ENCODE measurements around the gene BCAS1. TPM values are rescaled to one million over a fixed set of nuclear protein-coding genes. Genes with fewer than 3 reads are reported as not detected.
A peak's percentile ranks its signal among the peaks of the same experiment; 100 is the strongest.

The BCAS1 gene
- total RNA-seq, 1 experiment from 2014 or later = 0.16 TPM

DNA sequence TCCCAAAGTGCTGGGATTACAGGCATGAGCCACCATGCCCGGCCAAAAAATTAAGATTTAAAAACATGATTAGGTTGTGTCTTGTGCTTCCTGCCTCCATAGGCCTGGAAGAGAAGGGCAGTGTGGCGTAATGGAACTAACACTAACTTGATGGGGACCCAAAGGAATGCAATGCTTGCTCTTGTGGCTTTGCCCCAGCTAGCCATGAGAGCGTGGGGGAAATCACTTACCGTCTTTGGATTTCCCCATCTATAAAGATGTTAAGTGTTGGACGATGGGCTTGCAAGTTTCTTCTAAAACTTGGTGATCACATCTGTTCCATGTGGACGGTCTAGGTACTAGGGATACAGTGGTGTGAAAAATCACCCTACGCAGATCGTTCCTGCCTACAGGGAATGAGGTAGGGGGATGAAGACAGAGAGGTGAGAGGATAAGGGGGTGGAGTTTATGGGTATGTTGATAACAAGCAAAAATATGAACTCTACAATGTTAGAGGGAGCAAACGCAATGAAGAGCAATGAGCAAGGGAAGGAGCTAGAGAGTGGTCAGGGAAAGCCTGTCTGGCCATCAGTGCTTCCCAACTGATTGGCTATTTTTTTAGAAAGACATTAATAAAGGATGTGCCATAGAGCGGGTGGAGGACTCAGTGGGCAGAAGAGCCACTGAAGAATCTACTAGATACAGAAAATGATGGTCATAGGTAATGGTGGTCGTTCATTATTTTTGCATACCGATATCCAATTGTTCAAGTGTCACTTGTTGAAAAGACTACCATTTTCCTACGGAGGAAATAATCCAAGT, 165.2 kb downstream of the BCAS1 start:
- Histone ChIP-seq H3K4me3 (no peak overlapping the region), H3K27ac (no peak overlapping the region), H3K4me1 (peaks cover 43% of the 10 kb centered on the region), H3K27me3 (no peaks in the 10 kb centered on the region), H3K9me3 (replicated peaks) (no peaks in the 10 kb centered on the region), H3K36me3 (no peaks in the 10 kb centered on the region)
- no peak for DNase-seq

DNA sequence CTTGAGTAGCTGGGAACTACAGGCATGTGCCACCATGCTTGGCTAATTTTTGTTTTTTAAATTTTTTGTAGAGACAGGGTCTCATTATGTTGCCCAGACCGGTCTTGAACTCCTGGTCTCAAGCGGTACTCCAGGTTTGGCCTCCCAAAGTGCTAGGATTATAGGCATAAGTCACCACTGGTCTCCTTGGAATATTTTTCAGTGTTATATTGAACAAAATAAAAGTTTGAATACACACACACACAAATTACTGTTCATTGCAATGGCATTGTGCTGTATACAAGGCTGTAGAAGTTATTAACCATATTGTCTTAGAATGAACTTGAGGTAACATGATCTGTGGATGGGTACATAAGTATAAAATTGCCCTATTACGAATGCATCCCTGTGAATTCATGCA, 166.1 kb downstream of the BCAS1 start:
- Histone ChIP-seq H3K27me3 (no peaks in the 10 kb centered on the region), H3K4me1 (peaks cover 48% of the 10 kb centered on the region), H3K9me3 (replicated peaks) (no peaks in the 10 kb centered on the region), H3K27ac (no peak overlapping the region), H3K36me3 (no peaks in the 10 kb centered on the region), H3K4me3 (no peak overlapping the region)
- no peak for DNase-seq

DNA sequence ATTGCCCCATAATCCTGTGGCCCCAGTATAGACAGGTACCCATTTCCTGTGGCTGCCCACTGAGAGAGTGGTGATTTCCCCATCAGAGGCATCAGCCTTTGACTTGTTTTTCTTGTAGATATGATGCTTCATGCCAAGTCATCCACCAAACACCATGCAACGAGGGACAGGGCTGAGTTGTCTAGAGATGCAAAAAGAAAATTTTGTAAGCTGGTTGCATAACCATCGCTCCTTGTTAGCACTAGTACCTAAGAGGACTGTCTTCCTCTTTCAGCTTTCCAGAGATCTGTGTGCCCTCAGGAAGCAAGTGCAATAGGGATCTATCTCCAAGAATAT, 166.8 kb downstream of the BCAS1 start:
- Histone ChIP-seq H3K27me3 (no peaks in the 10 kb centered on the region), H3K4me3 (no peak overlapping the region), H3K9me3 (replicated peaks) (no peaks in the 10 kb centered on the region), H3K4me1 (peaks cover 51% of the 10 kb centered on the region), H3K27ac (no peak overlapping the region), H3K36me3 (no peaks in the 10 kb centered on the region)
- no peak for DNase-seq

DNA sequence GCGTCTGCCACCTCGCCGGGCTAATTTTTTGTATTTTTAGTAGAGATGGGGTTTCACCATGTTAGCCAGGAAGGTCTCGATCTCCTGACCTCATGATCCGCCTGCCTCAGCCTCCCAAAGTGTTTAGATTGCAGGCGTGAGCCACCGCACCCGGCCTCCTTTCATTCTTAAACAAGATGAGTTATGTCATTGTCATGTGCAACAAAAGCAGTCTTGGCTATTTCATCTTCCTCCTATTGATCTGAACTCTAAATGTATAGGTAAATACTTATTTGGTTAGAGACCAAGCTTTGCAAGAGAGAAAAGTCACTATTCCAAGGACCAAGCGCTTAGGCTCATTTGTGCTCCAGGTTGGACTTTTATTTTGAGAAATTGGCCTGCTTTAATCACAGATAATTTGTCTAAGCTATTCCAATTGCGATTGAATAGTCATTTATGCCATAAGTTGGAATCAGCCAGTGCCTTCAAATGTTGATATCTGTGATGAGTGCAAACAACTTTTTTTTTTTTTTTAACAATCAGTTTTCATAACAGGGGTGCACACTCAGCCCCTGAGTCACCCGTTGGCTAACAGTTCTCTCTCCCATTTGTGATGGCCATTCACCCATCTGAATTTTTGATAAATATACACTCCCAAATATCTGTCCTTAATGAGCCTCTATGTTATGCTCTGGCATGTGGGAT, 167.3 kb downstream of the BCAS1 start:
- no peaks in the 10 kb centered on the region for H3K36me3 ChIP-seq
- no peaks in the 10 kb centered on the region for H3K9me3 ChIP-seq (replicated peaks)
- H3K27me3 ChIP-seq = no peaks in the 10 kb centered on the region
- no peak overlapping the region for H3K27ac ChIP-seq
- H3K4me1 ChIP-seq = peaks cover 56% of the 10 kb centered on the region
- H3K4me3 ChIP-seq = no peak overlapping the region
- DNase-seq = no peak

DNA sequence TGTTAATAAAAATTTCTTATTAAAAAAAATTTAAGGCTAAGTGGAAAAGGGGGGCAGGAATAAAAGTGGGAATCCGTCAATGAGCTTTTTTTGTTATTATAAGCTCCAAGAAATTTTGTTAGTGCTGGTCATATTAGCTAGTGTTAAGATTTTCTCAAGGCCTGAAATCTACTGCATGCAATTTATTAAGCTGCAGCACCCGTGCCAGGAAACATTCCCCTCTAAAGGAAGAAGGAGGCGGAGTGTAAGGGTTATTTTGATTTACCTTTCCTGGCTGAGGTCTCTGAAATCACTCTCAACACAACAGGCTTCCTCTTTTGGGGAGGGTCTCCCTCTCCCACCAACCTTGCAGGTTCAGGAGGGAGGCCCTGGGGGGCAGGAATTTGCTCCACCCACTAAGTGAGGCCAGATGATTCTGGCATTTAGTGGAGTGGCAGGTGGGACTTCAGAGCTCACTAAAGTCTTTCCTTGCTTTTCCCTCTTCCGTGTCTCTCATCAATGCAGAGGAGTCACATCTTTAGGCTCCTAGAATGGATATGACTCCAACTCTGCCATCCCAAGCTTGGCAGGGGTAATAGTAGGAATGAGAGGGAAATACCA, 168.8 kb downstream of the BCAS1 start:
- DNase-seq = peak in 1 of 2 experiments; percentile 57
- Histone ChIP-seq H3K27ac (peak overlapping the region; percentile 97), H3K27me3 (no peaks in the 10 kb centered on the region)

DNA sequence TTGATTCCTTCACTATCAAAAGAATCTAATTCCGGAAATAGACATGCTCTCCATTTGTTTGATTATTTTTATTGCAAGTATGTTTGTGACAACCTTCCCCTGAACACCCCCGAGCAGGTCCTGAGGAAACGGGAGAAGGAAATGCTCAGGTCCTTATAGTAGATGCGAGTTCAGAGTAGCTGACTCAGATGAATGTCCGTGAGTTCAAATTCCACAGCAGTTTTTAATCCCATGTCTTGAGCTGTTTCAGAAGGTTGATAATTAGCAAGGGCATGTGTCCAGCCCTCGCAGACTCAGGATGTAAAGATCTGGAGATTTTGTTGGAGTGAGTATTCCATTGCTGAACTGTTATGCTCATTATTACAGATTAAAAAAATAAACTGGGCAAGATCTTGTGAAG, 169.3 kb downstream of the BCAS1 start:
- Histone ChIP-seq H3K27me3 (no peaks in the 10 kb centered on the region), H3K27ac (peak overlapping the region; percentile 97), H3K36me3 (no peaks in the 10 kb centered on the region), H3K9me3 (replicated peaks) (no peaks in the 10 kb centered on the region), H3K4me1 (peaks cover 47% of the 10 kb centered on the region), H3K4me3 (peak overlapping the region; percentile 18)
- peak; percentile 56 to 83 for DNase-seq

More for the DNA sequence above, 168.8 kb downstream of the BCAS1 start:
- Histone ChIP-seq H3K36me3 (no peaks in the 10 kb centered on the region), H3K4me3 (peak overlapping the region; percentile 18), H3K9me3 (replicated peaks) (no peaks in the 10 kb centered on the region), H3K4me1 (peaks cover 53% of the 10 kb centered on the region)

DNA sequence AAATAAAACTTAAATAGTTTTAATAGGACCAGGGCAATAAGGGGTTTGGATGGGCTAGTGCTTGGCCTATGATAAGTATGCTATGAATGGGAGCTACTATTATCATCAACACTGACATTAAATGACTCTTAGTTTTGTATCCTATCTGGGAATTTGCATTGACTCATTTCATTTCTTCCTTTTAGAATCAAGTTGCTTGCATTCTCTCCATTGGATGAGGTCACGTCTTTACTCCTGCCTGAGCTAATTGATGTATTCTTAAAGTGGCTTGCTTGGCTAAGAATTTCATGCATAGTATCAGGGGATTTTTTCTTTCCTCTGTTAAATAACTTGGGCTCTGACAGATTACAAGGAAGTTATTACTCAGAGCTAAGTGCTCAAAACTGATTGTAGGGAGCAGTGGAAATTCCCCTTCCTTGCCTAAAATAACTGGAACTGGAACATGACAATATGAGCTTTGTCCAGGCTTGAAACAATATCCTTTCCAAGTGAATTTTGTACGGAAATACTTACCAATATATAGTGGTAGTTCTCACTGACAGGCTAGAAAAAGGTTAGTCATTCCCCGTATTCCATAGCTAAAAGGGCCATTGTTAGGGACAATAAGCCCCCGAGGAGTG, 169.9 kb downstream of the BCAS1 start:
- Histone ChIP-seq H3K27me3 (no peaks in the 10 kb centered on the region), H3K36me3 (no peaks in the 10 kb centered on the region), H3K4me1 (peaks cover 43% of the 10 kb centered on the region), H3K27ac (peak overlapping the region; percentile 97), H3K9me3 (replicated peaks) (no peaks in the 10 kb centered on the region), H3K4me3 (peak overlapping the region; percentile 18)
- peak; percentile 46 to 91 for DNase-seq

DNA sequence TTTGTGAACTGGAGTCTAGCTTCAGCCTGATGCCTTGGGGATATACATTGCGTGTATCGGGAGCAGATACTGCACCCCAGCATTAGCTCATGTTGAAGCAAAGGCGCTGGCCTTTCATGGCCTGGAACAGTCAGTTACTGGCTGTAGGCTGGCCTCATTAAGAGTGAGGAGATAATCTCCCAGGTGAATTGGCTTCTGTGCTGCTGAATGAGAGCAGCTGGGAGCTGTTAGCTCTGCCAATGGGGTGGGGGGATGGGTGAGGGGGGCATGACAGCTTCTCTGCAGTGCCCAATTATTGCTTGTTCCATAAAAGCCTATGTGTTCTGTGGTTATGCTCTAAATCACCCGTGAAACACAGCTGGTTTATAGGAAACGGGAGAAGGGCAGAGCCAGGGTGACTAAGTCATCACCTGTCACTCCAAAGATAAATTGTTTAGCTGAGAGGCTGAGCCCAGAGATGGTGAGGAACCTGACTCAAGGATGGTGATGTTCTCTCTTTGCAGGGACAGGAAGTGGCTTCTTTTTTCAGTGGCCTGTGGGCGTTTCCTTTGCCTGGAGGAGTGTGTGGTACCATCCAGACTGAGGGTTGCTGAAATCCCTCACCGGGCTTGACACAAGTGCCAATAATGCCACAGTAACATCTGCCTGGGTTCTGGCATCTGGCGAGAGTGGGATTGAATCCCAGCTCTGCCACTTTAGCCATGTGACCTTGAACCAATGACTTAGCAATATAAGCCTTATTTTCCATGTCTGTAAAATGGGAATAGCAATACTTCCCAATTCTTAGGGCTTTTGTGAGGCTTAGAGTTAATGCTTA, 170.8 kb downstream of the BCAS1 start:
- Histone ChIP-seq H3K36me3 (no peaks in the 10 kb centered on the region), H3K4me1 (peaks cover 43% of the 10 kb centered on the region), H3K4me3 (peak overlapping the region; percentile 60), H3K27me3 (no peaks in the 10 kb centered on the region), H3K9me3 (replicated peaks) (no peaks in the 10 kb centered on the region), H3K27ac (peak overlapping the region; percentile 97)
- DNase-seq = peak; percentile 99 to 100

DNA sequence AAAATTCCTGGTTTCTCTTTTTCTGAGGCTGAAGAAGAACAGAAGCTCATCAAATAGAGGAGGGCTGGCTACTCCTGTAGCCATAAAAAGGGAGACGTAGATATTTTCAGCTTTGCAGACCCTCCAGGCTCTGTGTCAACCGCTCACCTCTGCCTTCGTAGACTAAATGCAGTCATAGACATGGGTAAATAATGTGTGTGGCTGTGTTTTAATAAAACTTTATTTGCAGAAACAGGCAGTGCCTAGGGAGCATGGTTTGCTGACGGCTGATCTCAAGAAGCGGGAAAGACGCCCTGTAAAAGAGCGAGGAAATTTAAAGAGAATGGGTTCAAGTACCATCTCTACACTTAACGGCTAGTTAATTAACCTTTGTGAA, 171.8 kb downstream of the BCAS1 start:
- H3K27ac ChIP-seq = peak overlapping the region; percentile 97
- H3K27me3 ChIP-seq = no peaks in the 10 kb centered on the region
- DNase-seq = peak; percentile 39 to 76

DNA sequence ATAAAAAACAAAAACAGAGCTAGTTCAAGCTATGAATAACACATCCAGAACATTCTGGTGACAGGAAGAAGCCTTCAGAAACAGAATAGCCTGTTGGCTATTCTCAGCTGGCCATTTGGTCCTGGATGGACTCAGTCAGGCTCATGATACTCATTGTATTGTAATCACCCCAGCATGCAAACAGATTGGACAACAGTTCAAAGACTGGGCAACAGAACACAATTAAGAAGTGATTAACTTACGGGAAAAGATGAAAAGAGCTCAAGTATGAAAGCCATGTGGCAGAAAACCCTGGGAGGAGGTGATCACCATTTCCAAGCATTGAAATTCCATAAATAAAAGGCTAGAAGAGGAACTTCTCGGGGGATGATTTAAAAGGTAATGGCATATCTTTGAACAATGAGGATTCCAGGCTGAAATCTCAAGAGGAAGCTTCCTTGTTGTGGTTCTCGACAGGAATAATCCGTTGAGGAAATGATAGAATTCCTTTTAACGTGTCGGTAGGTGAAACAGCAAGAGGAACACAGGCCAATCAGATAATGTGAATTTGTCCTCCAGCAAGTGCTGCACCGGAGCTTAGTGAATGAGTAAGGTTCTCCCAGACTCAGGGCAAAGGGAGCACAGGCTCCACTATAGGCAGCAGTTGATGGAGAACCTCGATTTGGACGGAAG, 172.4 kb downstream of the BCAS1 start:
- H3K36me3 ChIP-seq = no peaks in the 10 kb centered on the region
- peak; percentile 65 to 83 for DNase-seq
- peak overlapping the region; percentile 97 for H3K27ac ChIP-seq
- H3K9me3 ChIP-seq (replicated peaks) = no peaks in the 10 kb centered on the region
- peaks cover 52% of the 10 kb centered on the region for H3K4me1 ChIP-seq
- H3K27me3 ChIP-seq = no peaks in the 10 kb centered on the region
- peak overlapping the region; percentile 60 for H3K4me3 ChIP-seq

More for the DNA sequence above, 171.8 kb downstream of the BCAS1 start:
- no peaks in the 10 kb centered on the region for H3K36me3 ChIP-seq
- H3K4me3 ChIP-seq = peak overlapping the region; percentile 60
- no peaks in the 10 kb centered on the region for H3K9me3 ChIP-seq (replicated peaks)
- peaks cover 46% of the 10 kb centered on the region for H3K4me1 ChIP-seq

DNA sequence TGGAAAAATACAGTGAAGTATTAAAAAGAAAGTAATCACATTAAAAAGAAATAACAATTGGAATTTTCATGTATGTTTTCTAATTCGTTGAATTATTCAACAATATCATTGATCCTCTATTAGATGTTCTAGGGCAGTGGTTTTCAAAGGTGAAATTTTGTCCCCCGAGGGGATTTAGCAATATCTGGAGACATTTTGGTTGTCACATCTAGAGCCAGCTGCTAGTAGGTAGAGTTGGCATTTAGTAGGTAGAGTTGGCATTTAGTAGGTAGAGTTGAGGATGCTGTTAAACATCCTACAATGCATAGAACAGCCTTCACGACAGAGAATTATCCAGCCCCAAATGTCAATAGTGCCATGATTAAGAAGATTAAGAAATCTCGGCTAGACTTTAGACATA, 173.7 kb downstream of the BCAS1 start:
- no peaks in the 10 kb centered on the region; the same call in 1 of the 2 replicates for H3K36me3 ChIP-seq
- no peak overlapping the region for H3K27ac ChIP-seq
- DNase-seq = no peak
- H3K9me3 ChIP-seq (replicated peaks) = no peaks in the 10 kb centered on the region
- no peaks in the 10 kb centered on the region for H3K27me3 ChIP-seq
- peak overlapping the region; percentile 4; the same call in 1 of the 2 replicates for H3K4me3 ChIP-seq
- H3K4me1 ChIP-seq = peaks cover 47% of the 10 kb centered on the region

DNA sequence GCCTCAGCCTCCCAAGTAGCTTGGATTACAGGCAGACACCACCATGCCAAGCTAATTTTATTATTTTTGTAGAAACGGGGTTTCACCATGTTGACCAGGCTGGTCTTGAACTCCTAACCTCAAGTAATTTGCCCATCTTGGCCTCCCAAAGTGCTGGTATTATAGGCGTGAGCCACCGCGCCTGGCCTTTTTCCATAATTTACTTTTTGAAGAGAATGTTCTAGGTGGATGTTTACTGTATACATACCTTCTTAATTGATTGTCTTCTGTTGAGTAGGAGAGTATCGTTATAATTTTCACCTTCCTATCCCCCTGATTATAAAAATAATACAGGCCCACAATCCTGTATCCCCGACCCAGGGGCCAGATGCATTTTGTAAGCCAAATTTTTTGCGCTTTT, 174.4 kb downstream of the BCAS1 start:
- Histone ChIP-seq H3K36me3 (no peaks in the 10 kb centered on the region; the same call in 1 of the 2 replicates), H3K4me3 (no peak overlapping the region), H3K4me1 (peaks cover 41% of the 10 kb centered on the region), H3K27ac (no peak overlapping the region), H3K9me3 (replicated peaks) (no peaks in the 10 kb centered on the region), H3K27me3 (no peaks in the 10 kb centered on the region)
- no peak for DNase-seq

DNA sequence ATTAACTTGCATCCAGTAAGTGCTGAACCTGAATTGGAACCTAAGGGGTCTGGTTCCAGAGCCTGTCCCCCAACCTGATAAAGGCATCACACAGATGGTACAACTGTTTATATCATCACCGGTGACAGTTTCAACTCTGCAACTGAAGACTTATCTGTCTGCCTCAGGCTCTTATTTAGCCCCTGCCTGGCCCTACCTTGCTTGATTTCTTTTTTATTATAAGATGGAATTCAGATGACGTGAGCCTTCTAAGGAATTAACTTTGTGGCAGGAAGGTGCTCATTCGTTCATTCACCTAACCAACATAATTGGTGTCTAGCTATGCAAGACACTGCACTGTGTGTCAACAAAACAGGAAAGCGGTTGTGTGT, 175.0 kb downstream of the BCAS1 start:
- no peaks in the 10 kb centered on the region for H3K9me3 ChIP-seq (replicated peaks)
- H3K36me3 ChIP-seq = no peaks in the 10 kb centered on the region; the same call in 1 of the 2 replicates
- H3K4me1 ChIP-seq = peaks cover 35% of the 10 kb centered on the region
- no peak overlapping the region for H3K27ac ChIP-seq
- no peak for DNase-seq
- H3K4me3 ChIP-seq = no peak overlapping the region
- H3K27me3 ChIP-seq = no peaks in the 10 kb centered on the region
